NT2/D1 (cell line): ENCODE results near the gene PEAK3.

Experiments
- DNase-seq: peaks from one replicate; pipeline ENCODE4 v3.0.0-alpha.2; 2011; ENCODE audit warnings: low read depth, low spot score
- H3K27me3 ChIP-seq: 2 replicates; pipeline ENCODE4 v1.6.0; 2011; ENCODE audit warnings: mild to moderate bottlenecking; ENCODE audit not compliant: insufficient read length, insufficient read depth
- H3K36me3 ChIP-seq: 2 replicates; pipeline ENCODE4 v1.6.1; 2011; ENCODE audit warnings: mild to moderate bottlenecking, low read length, mixed read lengths; ENCODE audit not compliant: insufficient read depth, insufficient read length
- H3K4me1 ChIP-seq: 2 replicates; pipeline ENCODE4 v1.5.1; 2011; ENCODE audit not compliant: insufficient read depth, insufficient read length
- H3K4me3 ChIP-seq: 2 replicates; pipeline ENCODE4 v1.5.1; 2011; ENCODE audit warnings: low read depth; ENCODE audit not compliant: insufficient read length
- H3K9ac ChIP-seq: 2 replicates; pipeline ENCODE4 v1.6.0; 2011; ENCODE audit warnings: low read depth; ENCODE audit not compliant: insufficient read length
- H3K9me3 ChIP-seq: 2 replicates; pipeline ENCODE4 v1.5.1; 2011; ENCODE audit warnings: mild to moderate bottlenecking, low read length; ENCODE audit not compliant: insufficient read depth
- SUZ12 ChIP-seq: IDR thresholded peaks from 2 replicates; pipeline ENCODE4 v1.6.1; 2011; ENCODE audit not compliant: insufficient read length, insufficient read depth; ENCODE audit errors: extremely low read depth
- YY1 ChIP-seq: IDR thresholded peaks from 2 replicates; pipeline ENCODE4 v1.6.1; 2011; ENCODE audit not compliant: insufficient read length, insufficient read depth
- ZNF274 ChIP-seq: IDR thresholded peaks from 2 replicates; pipeline ENCODE4 v1.6.1; 2011; ENCODE audit warnings: mild to moderate bottlenecking, low read depth, low read length

Gene PEAK3

DNA sequence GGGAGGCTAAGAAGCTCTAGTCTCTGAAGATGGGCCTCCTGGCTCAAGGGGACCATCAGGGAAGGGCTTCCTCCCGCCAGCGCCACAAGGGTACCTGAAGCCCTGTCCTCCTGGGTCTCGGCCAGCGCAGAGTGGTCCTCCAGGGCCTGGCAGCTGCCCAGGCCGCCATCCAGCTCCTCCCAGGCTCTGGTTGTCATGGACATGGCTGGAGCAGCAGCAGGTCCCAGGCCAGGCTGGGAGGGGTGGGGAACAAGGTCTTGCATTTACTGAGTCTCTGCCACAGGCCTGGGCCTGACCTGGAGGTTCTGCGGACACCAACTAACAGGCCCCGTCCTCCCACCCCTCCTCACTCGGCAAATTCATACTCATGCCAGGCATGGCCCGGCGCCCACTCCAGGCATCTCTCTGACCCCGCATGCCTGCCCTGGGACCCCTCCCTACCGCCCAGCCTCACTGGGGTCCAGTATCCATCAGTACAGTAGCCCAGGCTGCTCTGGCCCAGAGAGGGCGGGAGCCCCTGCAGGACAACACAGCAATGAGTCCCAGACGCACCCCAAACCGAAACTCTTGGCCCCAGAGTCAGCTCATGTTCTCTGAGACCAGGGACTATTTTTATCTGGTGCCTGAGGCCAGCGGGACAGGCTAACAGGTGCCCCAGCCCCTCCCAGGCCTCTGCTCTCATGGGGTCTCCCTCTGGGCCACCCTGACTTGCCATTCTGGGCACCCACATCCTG is 26.7 kb downstream of the PEAK3 start:
- Histone ChIP-seq H3K4me3 (no peak overlapping the region), H3K9ac (no peak overlapping the region), H3K4me1 (peaks cover 17% of the 10 kb centered on the region), H3K27me3 (no peaks in the 10 kb centered on the region), H3K36me3 (peaks cover 19% of the 10 kb centered on the region), H3K9me3 (no peaks in the 10 kb centered on the region)
- TF ChIP-seq SUZ12 = no peak
- TF ChIP-seq YY1 = no peak
- no peak for TF ChIP-seq ZNF274
- no peak for DNase-seq

DNA sequence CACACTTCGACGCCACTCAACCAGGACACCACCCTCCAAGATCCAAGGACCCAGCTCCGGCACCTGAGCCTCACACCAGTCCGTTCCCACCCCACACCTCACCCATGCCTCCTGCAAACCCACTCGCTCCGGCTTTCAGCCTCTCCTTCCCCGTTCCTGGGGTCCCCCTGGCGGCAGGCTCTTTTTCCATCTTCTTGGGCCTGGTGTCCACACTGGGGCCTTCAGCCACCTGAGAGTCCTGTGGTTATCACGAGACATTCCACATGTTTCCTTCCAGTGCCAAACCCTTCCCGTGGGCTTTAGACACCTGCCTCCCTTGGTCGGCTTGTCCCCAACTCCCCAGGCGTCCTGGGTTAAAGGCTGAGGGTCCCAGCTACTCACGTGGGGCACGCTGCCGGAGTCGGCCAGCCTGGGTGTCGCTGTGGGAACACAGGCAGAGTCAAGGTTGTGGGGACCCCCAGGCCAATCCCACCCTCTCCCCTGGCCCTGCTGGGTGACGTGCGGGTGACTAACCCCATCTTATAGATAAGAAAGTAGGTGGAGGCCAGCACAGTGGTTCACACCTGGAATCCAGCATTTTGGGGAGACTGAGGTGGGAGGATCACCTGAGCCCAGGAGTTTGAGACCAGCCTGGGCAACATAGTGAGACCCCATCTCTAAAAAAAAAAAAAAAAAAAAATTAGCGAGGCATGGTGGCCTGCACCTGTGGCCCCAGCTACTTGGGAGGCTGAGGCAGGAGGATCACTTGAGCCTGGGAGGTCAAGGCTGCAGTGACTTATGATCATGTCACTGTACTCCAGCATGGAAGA is 27.7 kb downstream of the PEAK3 start:
- DNase-seq = no peak
- Histone ChIP-seq H3K27me3 (no peaks in the 10 kb centered on the region), H3K9ac (peak overlapping the region; percentile 32), H3K4me3 (peak overlapping the region; percentile 1), H3K36me3 (peaks cover 27% of the 10 kb centered on the region), H3K9me3 (no peaks in the 10 kb centered on the region), H3K4me1 (peaks cover 18% of the 10 kb centered on the region)
- TF ChIP-seq ZNF274 (no peak), SUZ12 (no peak), YY1 (no peak)

DNA sequence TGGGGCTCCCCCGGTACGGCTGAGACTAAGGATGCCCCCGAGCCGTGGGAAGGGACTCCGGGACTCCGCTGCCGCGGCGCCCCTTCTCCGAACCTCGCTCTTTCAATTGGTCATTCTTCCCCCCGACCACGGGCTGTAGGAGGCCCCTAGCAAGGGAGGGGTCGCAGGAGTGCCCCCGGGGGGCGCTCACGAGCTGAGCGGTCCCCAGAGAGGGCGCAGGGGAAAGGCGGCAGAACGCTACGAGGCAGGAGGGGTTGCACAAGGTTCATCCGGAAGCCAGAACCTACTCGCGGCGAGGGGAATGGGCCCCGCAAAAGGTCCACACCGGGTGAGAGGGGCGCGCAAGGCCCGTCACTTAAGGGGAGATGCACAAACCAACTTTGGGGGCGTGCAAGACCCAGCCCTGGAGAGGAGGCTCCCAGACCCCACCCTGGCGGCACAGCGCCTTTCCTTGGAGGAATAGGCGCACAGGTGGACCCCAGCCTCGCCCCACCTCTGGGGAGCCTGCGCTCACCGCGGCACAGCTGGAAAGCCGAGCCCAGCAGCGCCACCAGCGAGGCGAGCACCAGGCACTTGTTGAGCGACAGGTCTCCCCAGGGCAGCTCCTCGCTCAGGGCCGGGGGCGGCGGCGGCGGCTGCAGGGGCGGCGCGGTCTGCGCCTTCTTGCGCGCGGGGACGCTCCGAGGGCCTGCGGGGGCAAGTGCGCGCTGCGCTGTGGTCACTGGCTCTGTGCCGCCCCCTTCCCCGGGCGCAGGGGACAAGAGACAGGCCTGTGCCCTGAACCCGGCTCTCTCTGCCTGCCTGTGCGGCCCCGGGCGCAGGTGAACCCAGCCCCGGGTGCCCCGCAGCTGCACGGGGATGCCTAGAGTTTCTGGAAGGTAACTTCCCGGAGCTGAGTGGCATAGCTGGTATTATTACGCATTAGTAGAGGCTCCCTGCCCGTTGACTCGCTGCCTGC is 28.6 kb downstream of the PEAK3 start:
- TF ChIP-seq SUZ12 (no peak), ZNF274 (no peak), YY1 (no peak)
- peaks cover 36% of the 10 kb centered on the region for H3K36me3 ChIP-seq
- no peak for DNase-seq
- H3K4me3 ChIP-seq = peak overlapping the region; percentile 1
- H3K9ac ChIP-seq = peak overlapping the region; percentile 51
- H3K4me1 ChIP-seq = peaks cover 18% of the 10 kb centered on the region
- H3K27me3 ChIP-seq = no peaks in the 10 kb centered on the region
- H3K9me3 ChIP-seq = no peaks in the 10 kb centered on the region

DNA sequence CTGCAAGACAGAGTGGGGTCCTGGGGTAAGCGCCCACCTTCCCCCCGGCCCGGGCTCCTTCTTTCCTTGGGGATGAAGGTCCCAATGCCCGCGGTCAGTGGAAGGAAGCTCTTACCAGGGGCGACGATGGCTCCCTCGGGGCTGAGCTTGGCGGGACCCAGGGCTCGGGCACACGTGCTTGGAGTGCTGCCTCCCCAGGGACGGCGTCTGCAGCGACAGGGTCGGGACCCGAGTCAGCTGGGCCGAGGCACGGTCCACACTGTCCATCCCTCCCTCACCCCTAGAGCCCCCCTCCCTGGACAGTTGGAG is 29.2 kb downstream of the PEAK3 start:
- Histone ChIP-seq H3K4me3 (no peak overlapping the region), H3K27me3 (no peaks in the 10 kb centered on the region), H3K9ac (peak overlapping the region; percentile 51), H3K36me3 (peaks cover 40% of the 10 kb centered on the region), H3K4me1 (peaks cover 18% of the 10 kb centered on the region), H3K9me3 (no peaks in the 10 kb centered on the region)
- no peak for TF ChIP-seq ZNF274
- TF ChIP-seq SUZ12 = no peak
- TF ChIP-seq YY1 = no peak
- no peak for DNase-seq

DNA sequence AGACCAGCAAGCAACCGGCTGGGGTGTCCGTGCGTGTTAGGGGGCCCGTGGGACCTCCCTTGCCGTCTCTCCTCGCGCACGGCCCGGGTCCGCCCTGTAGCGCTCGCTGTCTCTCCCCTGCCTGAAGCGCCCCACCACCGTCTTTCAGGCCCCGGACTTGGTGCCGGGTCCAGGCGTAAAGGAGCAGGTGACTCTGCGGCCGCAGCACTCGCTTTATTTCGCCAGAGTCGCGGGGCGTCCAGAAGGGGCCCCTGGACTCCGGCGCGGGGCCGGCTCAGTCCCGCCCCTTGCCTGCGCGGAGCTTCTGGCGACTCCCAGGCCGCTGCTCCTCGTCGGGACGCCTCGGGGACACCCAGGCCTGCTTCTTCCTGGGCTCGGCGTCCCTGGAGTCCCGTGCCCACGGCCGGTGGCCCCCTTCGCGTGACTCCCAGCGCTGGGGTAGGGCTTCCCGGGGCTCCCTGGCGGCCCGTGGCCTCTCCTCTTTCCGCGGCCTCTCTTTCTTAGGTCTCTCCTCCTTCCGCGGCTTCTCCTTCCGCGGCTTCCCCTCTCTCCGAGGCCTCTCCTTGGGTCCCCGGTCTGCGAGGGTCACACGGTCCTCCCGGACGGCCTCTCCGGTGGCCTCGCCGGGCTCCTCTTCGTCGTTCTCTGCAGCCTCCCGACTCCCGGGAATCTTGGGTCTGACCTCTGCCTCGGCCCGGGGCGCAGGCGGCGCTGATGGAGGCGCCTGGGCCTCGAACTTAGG is 29.7 kb downstream of the PEAK3 start:
- no peaks in the 10 kb centered on the region for H3K27me3 ChIP-seq
- H3K36me3 ChIP-seq = peaks cover 46% of the 10 kb centered on the region
- no peak for DNase-seq
- H3K9ac ChIP-seq = peak overlapping the region; percentile 32
- no peak overlapping the region for H3K4me3 ChIP-seq
- H3K9me3 ChIP-seq = no peaks in the 10 kb centered on the region
- peaks cover 22% of the 10 kb centered on the region for H3K4me1 ChIP-seq
- TF ChIP-seq ZNF274 (no peak), SUZ12 (no peak), YY1 (no peak)
